Measurements from ENCODE around the gene FA2H. TPM values are rescaled to one million over a fixed set of nuclear protein-coding genes. Genes with fewer than 3 reads are reported as not detected.

The FA2H gene
- total RNA-seq, 4 donors from 2014 or later: 1.2 to 4.2 (median 2.0) TPM

- no peaks in the 10 kb centered on the region for H3K9me3 ChIP-seq
- intact Hi-C loops (cut with DNase I): no loop called here
- H3K4me3 ChIP-seq (replicated peaks in 1 of 3): no peak overlapping the region
- H3K27me3 ChIP-seq: no peaks in the 10 kb centered on the region
- no peak overlapping the region for H3K27ac ChIP-seq
- no peak for DNase-seq
- no peak for TF ChIP-seq CTCF (IDR thresholded peaks at IDR 0.05)
- TF ChIP-seq POLR2A (IDR thresholded peaks at IDR 0.05): no peak
- 85 to 86% methylated on average over 13 of the region's 13 CpGs for WGBS, 2 donors
- H3K36me3 ChIP-seq: no peaks in the 10 kb centered on the region
- peaks cover 12 to 16% of the 10 kb centered on the region in 2 donors for H3K4me1 ChIP-seq
Observed at GRCh38 chr16:74740795-74741304, 33.8 kb downstream of the FA2H start.

GRCh38 chr16:74739275-74739674 lies 35.3 kb downstream of the FA2H start:
- no peaks in the 10 kb centered on the region for H3K9me3 ChIP-seq
- TF ChIP-seq CTCF (IDR thresholded peaks at IDR 0.05) (no peak), POLR2A (IDR thresholded peaks at IDR 0.05) (no peak)
- peaks cover 3 to 5% of the 10 kb centered on the region in 2 donors for H3K4me1 ChIP-seq
- no peaks in the 10 kb centered on the region for H3K27me3 ChIP-seq
- H3K27ac ChIP-seq: no peak overlapping the region
- DNase-seq: no peak
- intact Hi-C loops (cut with DNase I): no loop called here
- no peaks in the 10 kb centered on the region for H3K36me3 ChIP-seq
- no peak overlapping the region for H3K4me3 ChIP-seq (replicated peaks in 1 of 3)
- 80 to 87% methylated on average over 3 to 6 of the region's 6 CpGs for WGBS, 2 donors

GRCh38 chr16:74738816-74739215 lies 35.8 kb downstream of the FA2H start:
- no peaks in the 10 kb centered on the region for H3K27me3 ChIP-seq
- H3K4me1 ChIP-seq: peaks cover 0 to 4% of the 10 kb centered on the region in 2 donors
- 97% methylated on average over 5 to 11 of the region's 11 CpGs for whole genome bisulfite sequencing, 2 donors
- DNase-seq: no peak
- no peaks in the 10 kb centered on the region for H3K9me3 ChIP-seq
- no peak overlapping the region for H3K27ac ChIP-seq
- intact Hi-C loops (cut with DNase I): no loop called here
- no peak for TF ChIP-seq CTCF (IDR thresholded peaks at IDR 0.05)
- TF ChIP-seq POLR2A (IDR thresholded peaks at IDR 0.05): no peak
- H3K36me3 ChIP-seq: no peaks in the 10 kb centered on the region
- no peak overlapping the region for H3K4me3 ChIP-seq (replicated peaks in 1 of 3)

DNA sequence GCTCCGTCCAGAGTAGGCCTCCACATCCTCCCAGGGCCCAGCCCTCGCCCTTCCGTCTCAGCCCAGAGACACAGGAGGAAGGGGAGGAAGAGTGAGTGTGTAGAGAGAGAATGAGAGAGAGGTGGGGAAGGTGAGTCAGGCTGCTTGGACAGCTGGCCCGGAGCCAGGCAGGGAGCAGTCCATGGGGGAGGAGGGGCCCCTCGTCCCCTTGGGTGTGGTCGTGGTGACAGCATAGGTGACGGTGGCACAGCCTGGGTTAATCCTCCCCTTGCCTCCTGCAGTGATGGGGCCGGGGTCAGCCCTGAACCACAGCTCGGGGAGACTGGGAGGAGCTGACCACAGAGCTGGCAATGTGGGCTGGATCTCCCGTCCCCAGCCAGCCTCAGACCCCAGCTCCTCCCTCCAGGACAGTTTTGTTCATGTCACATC lies 36.5 kb downstream of the FA2H start:
- TF ChIP-seq POLR2A (IDR thresholded peaks at IDR 0.05) (no peak), CTCF (IDR thresholded peaks at IDR 0.05) (no peak)
- intact Hi-C loops (cut with DNase I): no loop called here
- no peak for DNase-seq
- Histone ChIP-seq H3K27me3 (no peaks in the 10 kb centered on the region), H3K4me1 (peaks cover 0 to under 1% of the 10 kb centered on the region in 2 donors), H3K9me3 (no peaks in the 10 kb centered on the region), H3K4me3 (replicated peaks in 1 of 3) (no peak overlapping the region), H3K36me3 (no peaks in the 10 kb centered on the region), H3K27ac (no peak overlapping the region)
- WGBS, 2 donors: 49 to 62% methylated on average over 9 to 10 of the region's 10 CpGs

DNA sequence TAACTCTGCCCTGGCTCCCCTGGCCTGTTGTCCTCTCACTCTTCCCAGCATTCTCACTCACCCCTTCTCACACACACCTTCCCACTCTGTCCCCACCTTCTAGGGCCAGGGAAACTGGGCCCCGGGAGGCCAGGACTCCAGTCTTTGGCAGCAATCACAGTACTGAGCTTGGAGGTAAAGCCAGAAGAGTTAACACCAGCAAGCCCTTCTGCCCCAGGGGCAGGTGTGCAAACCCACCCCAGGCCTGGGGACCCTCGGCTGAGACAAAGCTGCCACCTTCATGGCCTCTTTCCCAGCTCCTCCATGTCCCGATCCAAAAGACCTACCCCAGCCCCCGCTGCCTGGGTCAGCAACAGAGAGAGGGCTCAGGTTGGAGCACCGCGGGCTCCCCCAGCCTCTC lies 37.1 kb downstream of the FA2H start:
- Histone ChIP-seq H3K4me1 (no peaks in the 10 kb centered on the region), H3K36me3 (no peaks in the 10 kb centered on the region), H3K27me3 (no peaks in the 10 kb centered on the region), H3K9me3 (no peaks in the 10 kb centered on the region), H3K27ac (no peak overlapping the region), H3K4me3 (replicated peaks in 1 of 3) (no peak overlapping the region)
- no peak for DNase-seq
- intact Hi-C loops (cut with DNase I): no loop called here
- no peak for TF ChIP-seq CTCF (IDR thresholded peaks at IDR 0.05)
- no peak for TF ChIP-seq POLR2A (IDR thresholded peaks at IDR 0.05)
- WGBS, 2 donors: 83 to 85% methylated on average over 6 of the region's 6 CpGs
